Vagina (tissue), 2 donors: ENCODE results near the gene USP12.
"Not testable (repeated sequence)": the region's sequence is repeated elsewhere in the genome, so short reads cannot be mapped to it uniquely, and the experiment has no call there.

Experiments used
- POLR2A ChIP-seq, 2 donors: fragments of 450-650 bp; IDR thresholded peaks; one replicate each; pipeline ENCODE4 v1.6.1; 2017; ENCODE audit warnings: antibody characterized with exemption in 2 of 2, mild to moderate bottlenecking in 2 of 2, moderate library complexity in 2 of 2
- POLR2AphosphoS5 ChIP-seq, 2 donors: sonication (generic); formaldehyde crosslinking; IDR thresholded peaks; one replicate each; pipeline ENCODE4 v1.9.0; 2017; ENCODE audit warnings: antibody characterized with exemption in 2 of 2, mild to moderate bottlenecking in 2 of 2, low read depth in 1 of 2; ENCODE audit not compliant: insufficient read depth in 1 of 2
- TF ChIP-seq, protein P1 (sequence below), 3 experiments: fragments of 450-650 bp in 2 of 3; fragments of 200-600 bp in 1 of 3; sonication (generic) in 1 of 3; IDR thresholded peaks; one replicate each; pipeline ENCODE4 v1.5.1; 2017 to 2019; ENCODE audit warnings: antibody characterized with exemption in 3 of 3, mild to moderate bottlenecking in 2 of 3, moderate library complexity in 2 of 3

- TF ChIP-seq POLR2AphosphoS5 (IDR thresholded peaks at IDR 0.05; ENCODE audit: insufficient read depth in 1 of 2, low read depth in 1 of 2); POLR2A (IDR thresholded peaks at IDR 0.05): not testable (repeated sequence)
- TF ChIP-seq, protein P1, sequence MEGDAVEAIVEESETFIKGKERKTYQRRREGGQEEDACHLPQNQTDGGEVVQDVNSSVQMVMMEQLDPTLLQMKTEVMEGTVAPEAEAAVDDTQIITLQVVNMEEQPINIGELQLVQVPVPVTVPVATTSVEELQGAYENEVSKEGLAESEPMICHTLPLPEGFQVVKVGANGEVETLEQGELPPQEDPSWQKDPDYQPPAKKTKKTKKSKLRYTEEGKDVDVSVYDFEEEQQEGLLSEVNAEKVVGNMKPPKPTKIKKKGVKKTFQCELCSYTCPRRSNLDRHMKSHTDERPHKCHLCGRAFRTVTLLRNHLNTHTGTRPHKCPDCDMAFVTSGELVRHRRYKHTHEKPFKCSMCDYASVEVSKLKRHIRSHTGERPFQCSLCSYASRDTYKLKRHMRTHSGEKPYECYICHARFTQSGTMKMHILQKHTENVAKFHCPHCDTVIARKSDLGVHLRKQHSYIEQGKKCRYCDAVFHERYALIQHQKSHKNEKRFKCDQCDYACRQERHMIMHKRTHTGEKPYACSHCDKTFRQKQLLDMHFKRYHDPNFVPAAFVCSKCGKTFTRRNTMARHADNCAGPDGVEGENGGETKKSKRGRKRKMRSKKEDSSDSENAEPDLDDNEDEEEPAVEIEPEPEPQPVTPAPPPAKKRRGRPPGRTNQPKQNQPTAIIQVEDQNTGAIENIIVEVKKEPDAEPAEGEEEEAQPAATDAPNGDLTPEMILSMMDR (IDR thresholded peaks at IDR 0.05): not testable (repeated sequence)
Measured at GRCh38 chr13:27141159-27141558, 30.5 kb downstream of the USP12 start.
